ENCODE data around the gene RANBP2.

The RANBP2 gene

GRCh38 chr2:108806371-108807113 lies 87.3 kb downstream of the RANBP2 start:
- DNase-seq (ENCODE audit: extremely low read depth, low read depth) = no peak
- no peak for TF ChIP-seq CTCF (IDR thresholded peaks at IDR 0.05; ENCODE audit: low read depth, low read length)

- no peak for TF ChIP-seq CTCF (IDR thresholded peaks at IDR 0.05; ENCODE audit: low read depth, low read length)
- no peak for DNase-seq (ENCODE audit: extremely low read depth, low read depth)
Measured at GRCh38 chr2:108809936-108810335, 90.7 kb downstream of the RANBP2 start.

- DNase-seq (ENCODE audit: extremely low read depth, low read depth) = no peak
- TF ChIP-seq CTCF (IDR thresholded peaks at IDR 0.05; ENCODE audit: low read depth, low read length) = no peak
Measured at GRCh38 chr2:108810993-108811957, 92.0 kb downstream of the RANBP2 start.

GRCh38 chr2:108813732-108814131 lies 94.5 kb downstream of the RANBP2 start:
- TF ChIP-seq CTCF (IDR thresholded peaks at IDR 0.05; ENCODE audit: low read depth, low read length) = no peak

GRCh38 chr2:108820482-108820881 lies 101.2 kb downstream of the RANBP2 start:
- no peak for TF ChIP-seq CTCF (IDR thresholded peaks at IDR 0.05; ENCODE audit: low read depth, low read length)
- DNase-seq (ENCODE audit: extremely low read depth, low read depth) = no peak

More at GRCh38 chr2:108813732-108814131, 94.5 kb downstream of the RANBP2 start:
- no peak for DNase-seq (ENCODE audit: extremely low read depth, low read depth)

GRCh38 chr2:108823286-108823685 lies 104.0 kb downstream of the RANBP2 start:
- TF ChIP-seq CTCF (IDR thresholded peaks at IDR 0.05; ENCODE audit: low read depth, low read length) = no peak
- DNase-seq (ENCODE audit: extremely low read depth, low read depth) = no peak
